ENCODE measurements around the gene HSPB1. TPM values are rescaled to one million over a fixed set of nuclear protein-coding genes. Genes with fewer than 3 reads are reported as not detected.

The HSPB1 gene
- total and polyA plus RNA-seq, 2 of the 13 experiments (the other 11 are each of a cell fraction or from before 2014, with no cell fraction given) = 21.0 to 38.6 TPM

GRCh38 chr7:76303202-76304147, 1.0 kb downstream of the HSPB1 start (continued):
- peak; percentile 27; the same call in 1 of the 2 replicates for TF ChIP-seq IKZF5 (CRISPR knock-in tag; IDR thresholded peaks at IDR 0.05)
- TF ChIP-seq SP4 (CRISPR knock-in tag; IDR thresholded peaks at IDR 0.05) = peak; percentile 45; the same call in 1 of the 2 replicates
- TF ChIP-seq ATF6 (CRISPR knock-in tag; conservative IDR thresholded peaks at IDR 0.05) = no peak
- no peak for TF ChIP-seq XBP1 (CRISPR knock-in tag; IDR thresholded peaks at IDR 0.05)
- TF ChIP-seq ZNF850 (CRISPR knock-in tag; conservative IDR thresholded peaks at IDR 0.05) = no peak
- TF ChIP-seq PHB2 (IDR thresholded peaks at IDR 0.05; ENCODE audit: partially characterized antibody) = no peak
- no peak for TF ChIP-seq ZSCAN12 (CRISPR knock-in tag; IDR thresholded peaks at IDR 0.05)
- no peak for TF ChIP-seq BRF2 (CRISPR knock-in tag; IDR thresholded peaks at IDR 0.05)
- TF ChIP-seq ZNF230 (CRISPR knock-in tag; IDR thresholded peaks at IDR 0.05) = no peak
- no peak for TF ChIP-seq CEBPB (IDR thresholded peaks at IDR 0.05; ENCODE audit: borderline replicate concordance, low read depth, low read length)
- TF ChIP-seq KDM5B (CRISPR knock-in tag; IDR thresholded peaks at IDR 0.05; ENCODE audit: borderline replicate concordance) = no peak; the same call in 1 of the 2 replicates
- TF ChIP-seq ZBTB44 (CRISPR knock-in tag; IDR thresholded peaks at IDR 0.05) = no peak
- no peak for TF ChIP-seq CREM (IDR thresholded peaks at IDR 0.05)
- TF ChIP-seq CREM (CRISPR knock-in tag; IDR thresholded peaks at IDR 0.05) = no peak
- no peak for TF ChIP-seq STAG1 (CRISPR knock-in tag; IDR thresholded peaks at IDR 0.05)
- TF ChIP-seq NFYC (CRISPR knock-in tag; IDR thresholded peaks at IDR 0.05) = no peak
- TF ChIP-seq TMF1 (CRISPR knock-in tag; IDR thresholded peaks at IDR 0.05; ENCODE audit: low read depth) = 0 out of 2 replicates have a peak, but pooled peaks have one; percentile 34
- TF ChIP-seq ZNF292 (CRISPR knock-in tag; IDR thresholded peaks at IDR 0.05; ENCODE audit: borderline replicate concordance, low read depth) = no peak
- no peak for TF ChIP-seq ZNF431 (CRISPR knock-in tag; IDR thresholded peaks at IDR 0.05; ENCODE audit: borderline replicate concordance, low read depth)
- TF ChIP-seq ZSCAN21 (CRISPR knock-in tag; IDR thresholded peaks at IDR 0.05; ENCODE audit: borderline replicate concordance) = 0 out of 2 replicates have a peak, but pooled peaks have one; percentile 8
- TF ChIP-seq ZNF607 (CRISPR knock-in tag; IDR thresholded peaks at IDR 0.05; ENCODE audit: borderline replicate concordance) = no peak
- TF ChIP-seq KLF9 (CRISPR knock-in tag; IDR thresholded peaks at IDR 0.05; ENCODE audit: low read depth) = peak; percentile 93; the same call in 1 of the 2 replicates
- TF ChIP-seq MEIS2 (CRISPR knock-in tag; IDR thresholded peaks at IDR 0.05) = peak; percentile 51; the same call in 1 of the 2 replicates

All from HepG2 (cell line).